ENCODE results near the gene SLC22A17.

DNA sequence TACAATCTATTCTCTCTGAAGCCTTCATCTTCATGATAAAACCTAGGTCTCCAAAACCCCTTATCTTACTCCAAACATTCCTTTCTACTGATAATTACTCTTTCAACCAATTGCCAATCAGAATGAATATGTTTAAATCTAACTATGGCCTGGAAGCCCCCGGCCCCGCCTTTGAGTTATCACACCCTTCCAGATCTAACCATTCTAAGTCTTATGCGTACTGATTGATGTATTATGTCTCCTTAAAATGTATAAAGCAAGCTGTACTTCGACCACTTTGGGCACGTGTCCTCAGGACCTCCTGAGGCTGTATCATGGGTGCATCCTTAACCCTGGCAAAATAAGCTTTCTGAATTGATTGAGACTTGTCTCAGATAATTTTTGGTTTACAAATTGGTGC is 17.1 kb downstream of the SLC22A17 start:
- TF ChIP-seq, protein P1, sequence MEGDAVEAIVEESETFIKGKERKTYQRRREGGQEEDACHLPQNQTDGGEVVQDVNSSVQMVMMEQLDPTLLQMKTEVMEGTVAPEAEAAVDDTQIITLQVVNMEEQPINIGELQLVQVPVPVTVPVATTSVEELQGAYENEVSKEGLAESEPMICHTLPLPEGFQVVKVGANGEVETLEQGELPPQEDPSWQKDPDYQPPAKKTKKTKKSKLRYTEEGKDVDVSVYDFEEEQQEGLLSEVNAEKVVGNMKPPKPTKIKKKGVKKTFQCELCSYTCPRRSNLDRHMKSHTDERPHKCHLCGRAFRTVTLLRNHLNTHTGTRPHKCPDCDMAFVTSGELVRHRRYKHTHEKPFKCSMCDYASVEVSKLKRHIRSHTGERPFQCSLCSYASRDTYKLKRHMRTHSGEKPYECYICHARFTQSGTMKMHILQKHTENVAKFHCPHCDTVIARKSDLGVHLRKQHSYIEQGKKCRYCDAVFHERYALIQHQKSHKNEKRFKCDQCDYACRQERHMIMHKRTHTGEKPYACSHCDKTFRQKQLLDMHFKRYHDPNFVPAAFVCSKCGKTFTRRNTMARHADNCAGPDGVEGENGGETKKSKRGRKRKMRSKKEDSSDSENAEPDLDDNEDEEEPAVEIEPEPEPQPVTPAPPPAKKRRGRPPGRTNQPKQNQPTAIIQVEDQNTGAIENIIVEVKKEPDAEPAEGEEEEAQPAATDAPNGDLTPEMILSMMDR (conservative IDR thresholded peaks at IDR 0.05; ENCODE audit: low read depth, low read length): no peak
- TF ChIP-seq RCOR1 (IDR thresholded peaks at IDR 0.05; ENCODE audit: insufficient replicate concordance, low read length) (no peak), POLR2A (IDR thresholded peaks at IDR 0.05; ENCODE audit: low read depth, low read length) (no peak)
- TF ChIP-seq, protein P2, sequence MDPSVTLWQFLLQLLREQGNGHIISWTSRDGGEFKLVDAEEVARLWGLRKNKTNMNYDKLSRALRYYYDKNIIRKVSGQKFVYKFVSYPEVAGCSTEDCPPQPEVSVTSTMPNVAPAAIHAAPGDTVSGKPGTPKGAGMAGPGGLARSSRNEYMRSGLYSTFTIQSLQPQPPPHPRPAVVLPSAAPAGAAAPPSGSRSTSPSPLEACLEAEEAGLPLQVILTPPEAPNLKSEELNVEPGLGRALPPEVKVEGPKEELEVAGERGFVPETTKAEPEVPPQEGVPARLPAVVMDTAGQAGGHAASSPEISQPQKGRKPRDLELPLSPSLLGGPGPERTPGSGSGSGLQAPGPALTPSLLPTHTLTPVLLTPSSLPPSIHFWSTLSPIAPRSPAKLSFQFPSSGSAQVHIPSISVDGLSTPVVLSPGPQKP (IDR thresholded peaks at IDR 0.05; ENCODE audit: borderline replicate concordance, low read depth, low read length): no peak
- TF ChIP-seq, protein P3, sequence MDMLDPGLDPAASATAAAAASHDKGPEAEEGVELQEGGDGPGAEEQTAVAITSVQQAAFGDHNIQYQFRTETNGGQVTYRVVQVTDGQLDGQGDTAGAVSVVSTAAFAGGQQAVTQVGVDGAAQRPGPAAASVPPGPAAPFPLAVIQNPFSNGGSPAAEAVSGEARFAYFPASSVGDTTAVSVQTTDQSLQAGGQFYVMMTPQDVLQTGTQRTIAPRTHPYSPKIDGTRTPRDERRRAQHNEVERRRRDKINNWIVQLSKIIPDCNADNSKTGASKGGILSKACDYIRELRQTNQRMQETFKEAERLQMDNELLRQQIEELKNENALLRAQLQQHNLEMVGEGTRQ (IDR thresholded peaks at IDR 0.05; ENCODE audit: low read depth, low read length): no peak
